PC-3 (cell line): ENCODE measurements around the gene VPS33A. TPM values are rescaled to one million over a fixed set of nuclear protein-coding genes. Genes with fewer than 3 reads are reported as not detected.

Source experiments
- ATAC-seq: fragments of 200-7000 bp; cut with Tn5 transposase; 2 replicates; pipeline ENCODE4 v1.9.1; 2020; ENCODE audit warnings: mild to moderate bottlenecking, moderate library complexity
- BruUV-seq: library from RNA; stranded (reverse); fragments of 400-500 nt; replicated peaks from 2 replicates; lab custom pipeline; 2021; lab: Mats Ljungman, UMichigan
- CTCF ChIA-PET: fragments of 300-600 bp; sonication (Branson Sonifier 250); formaldehyde crosslinking; loops from one replicate; lab custom pipeline; 2022; ENCODE audit warnings: antibody characterized with exemption; lab: Charles Lee
- POLR2A ChIA-PET: fragments of 300-600 bp; sonication (Branson Sonifier 250); formaldehyde crosslinking; loops from one replicate; lab custom pipeline; 2022; ENCODE audit warnings: antibody characterized with exemption; ENCODE audit not compliant: unreplicated experiment; lab: Charles Lee
- DNase-seq: peaks from one replicate; pipeline ENCODE4 v3.0.0-alpha.2; 2015
- H2AFZ ChIP-seq: fragments of 300-600 bp; sonication (generic); 2 replicates; pipeline ENCODE4 v1.6.0; 2016; ENCODE audit warnings: antibody characterized with exemption, low read length
- H3F3A ChIP-seq: fragments of 300-600 bp; sonication (generic); one replicate; pipeline ENCODE4 v1.6.0; 2017; ENCODE audit warnings: antibody characterized with exemption, low read length, control low read depth, mild to moderate bottlenecking; ENCODE audit not compliant: unreplicated experiment
- H3K27ac ChIP-seq: fragments of 300-600 bp; sonication (generic); 2 replicates; pipeline ENCODE4 v1.5.1; 2016; ENCODE audit warnings: mild to moderate bottlenecking, low read length
- H3K27me3 ChIP-seq: fragments of 300-600 bp; sonication (generic); 2 replicates; pipeline ENCODE4 v1.6.1; 2016; ENCODE audit warnings: low read length, mixed read lengths
- H3K36me3 ChIP-seq: fragments of 300-600 bp; sonication (generic); 2 replicates; pipeline ENCODE4 v1.6.1; 2016; ENCODE audit warnings: low read depth, mixed run types, low read length, mixed read lengths
- H3K4me1 ChIP-seq: fragments of 300-600 bp; sonication (generic); 2 replicates; pipeline ENCODE4 v1.5.1; 2016; ENCODE audit warnings: low read length; ENCODE audit not compliant: insufficient read depth
- H3K4me2 ChIP-seq: fragments of 300-600 bp; sonication (generic); 2 replicates; pipeline ENCODE4 v1.6.0; 2016; ENCODE audit warnings: low read length
- H3K4me3 ChIP-seq: fragments of 300-600 bp; sonication (generic); 2 replicates; pipeline ENCODE4 v1.5.1; 2016; ENCODE audit warnings: mild to moderate bottlenecking, low read length, mixed read lengths
- H3K79me2 ChIP-seq: fragments of 300-600 bp; sonication (generic); 2 replicates; pipeline ENCODE4 v1.6.1; 2017; ENCODE audit warnings: low read length, mixed read lengths
- H3K9ac ChIP-seq: fragments of 300-600 bp; sonication (generic); 2 replicates; pipeline ENCODE4 v1.6.0; 2016; ENCODE audit warnings: mild to moderate bottlenecking, low read length
- H3K9me2 ChIP-seq: fragments of 300-600 bp; sonication (generic); replicated peaks from 2 replicates; pipeline ENCODE4 v1.6.1; 2016; ENCODE audit warnings: mixed run types, low read length, mixed read lengths
- H3K9me3 ChIP-seq: fragments of 300-600 bp; sonication (generic); 2 replicates; pipeline ENCODE4 v1.6.1; 2016; ENCODE audit warnings: low read length, mixed read lengths
- H4K20me1 ChIP-seq: fragments of 300-600 bp; sonication (generic); 2 replicates; pipeline ENCODE4 v1.6.1; 2016; ENCODE audit warnings: low read length, mixed read lengths
- CTCF ChIP-seq: fragments of 300-600 bp; sonication (generic); conservative IDR thresholded peaks from 2 replicates; pipeline ENCODE4 v1.5.1; 2017; ENCODE audit warnings: antibody characterized with exemption, low read depth, mild to moderate bottlenecking, low read length
- EZH2 ChIP-seq: fragments of 300-600 bp; sonication (generic); IDR thresholded peaks from one replicate; pipeline ENCODE4 v1.6.1; 2017; ENCODE audit warnings: antibody characterized with exemption, mild to moderate bottlenecking, low read length; ENCODE audit not compliant: unreplicated experiment
- EZH2phosphoT487 ChIP-seq: fragments of 300-600 bp; sonication (generic); IDR thresholded peaks from 2 replicates; pipeline ENCODE4 v1.6.1; 2018; ENCODE audit warnings: mild to moderate bottlenecking, antibody characterized with exemption, low read length, borderline replicate concordance
- intact Hi-C: fragments of 100-400 bp; cut with micrococcal nuclease; formaldehyde crosslinking; loops from 2 replicates; pipeline ENCODE4 v1.9.0; 2023
- total RNA-seq: library from RNA; depleted of rRNA; stranded (reverse); fragments of >200 nt; gene quantifications from 2 replicates; pipeline ENCODE4 v1.2.3, GENCODE V29; 2014

The VPS33A gene
- total RNA-seq, 1 experiment from 2014 or later: 40.8 TPM

GRCh38 chr12:122208073-122208820 lies 58.0 kb downstream of the VPS33A start:
- H3K36me3 ChIP-seq: peaks cover 44% of the 10 kb centered on the region
- ChIA-PET POLR2A (interaction anchor here (0.6 kb wide), 1 partner anchor 8 kb away, joined by 5 read pairs; no protein-coding TSS in a partner anchor), CTCF (no interaction called here)
- TF ChIP-seq EZH2: no peak
- no peak for TF ChIP-seq EZH2phosphoT487
- no peak for TF ChIP-seq CTCF
- H3K9ac ChIP-seq: no peak overlapping the region
- H2AFZ ChIP-seq: no peak overlapping the region
- H4K20me1 ChIP-seq: peaks cover 12% of the 10 kb centered on the region; the same call in 1 of the 2 replicates
- H3K27me3 ChIP-seq: no peaks in the 10 kb centered on the region
- DNase-seq (no peak), ATAC-seq (no peak)
- H3K4me3 ChIP-seq: no peak overlapping the region
- BruUV-seq: no TSS peak
- no peak overlapping the region for H3K27ac ChIP-seq
- no peaks in the 10 kb centered on the region for H3K79me2 ChIP-seq
- H3F3A ChIP-seq: no peaks in the 10 kb centered on the region
- H3K9me3 ChIP-seq: no peaks in the 10 kb centered on the region
- intact Hi-C loops: no loop called here
- H3K9me2 ChIP-seq: no peaks in the 10 kb centered on the region
- H3K4me1 ChIP-seq: no peaks in the 10 kb centered on the region
- H3K4me2 ChIP-seq: no peak overlapping the region

- H3K4me3 ChIP-seq: no peak overlapping the region
- H4K20me1 ChIP-seq: peaks cover 12% of the 10 kb centered on the region; the same call in 1 of the 2 replicates
- no peak overlapping the region for H3K27ac ChIP-seq
- H3K4me2 ChIP-seq: no peak overlapping the region
- intact Hi-C loops: no loop called here
- CTCF ChIA-PET: no interaction called here
- POLR2A ChIA-PET: interaction anchor here (0.5 kb wide), 1 partner anchor 1916 kb away, joined by 10 read pairs; the partner anchor contains the start of gene RNU4-2
- no peak overlapping the region for H3K9ac ChIP-seq
- no peak overlapping the region for H2AFZ ChIP-seq
- no peak for ATAC-seq
- H3K9me3 ChIP-seq: no peaks in the 10 kb centered on the region
- TF ChIP-seq EZH2phosphoT487: no peak
- TF ChIP-seq EZH2: no peak
- no peak for TF ChIP-seq CTCF
- H3F3A ChIP-seq: no peaks in the 10 kb centered on the region
- H3K9me2 ChIP-seq: no peaks in the 10 kb centered on the region
- no peaks in the 10 kb centered on the region for H3K4me1 ChIP-seq
- no peaks in the 10 kb centered on the region for H3K79me2 ChIP-seq
- H3K36me3 ChIP-seq: peaks cover 38% of the 10 kb centered on the region
- no peak for DNase-seq
- H3K27me3 ChIP-seq: no peaks in the 10 kb centered on the region
- no TSS peak for BruUV-seq
These were observed 58.9 kb downstream of the VPS33A start for GRCh38 chr12:122207391-122207790.

- Histone ChIP-seq H3K27ac (no peak overlapping the region), H3K4me2 (no peak overlapping the region), H2AFZ (no peak overlapping the region), H4K20me1 (peaks cover 12% of the 10 kb centered on the region; the same call in 1 of the 2 replicates), H3K79me2 (no peaks in the 10 kb centered on the region), H3K36me3 (peaks cover 34% of the 10 kb centered on the region), H3K27me3 (no peaks in the 10 kb centered on the region), H3K4me1 (no peaks in the 10 kb centered on the region), H3K9me3 (no peaks in the 10 kb centered on the region), H3K4me3 (no peak overlapping the region), H3K9me2 (no peaks in the 10 kb centered on the region), H3K9ac (no peak overlapping the region), H3F3A (no peaks in the 10 kb centered on the region)
- ChIA-PET POLR2A (interaction anchor here (0.5 kb wide), 1 partner anchor 1916 kb away, joined by 10 read pairs; the partner anchor contains the start of gene RNU4-2), CTCF (no interaction called here)
- intact Hi-C loops: no loop called here
- no peak for TF ChIP-seq EZH2phosphoT487
- DNase-seq: no peak
- no TSS peak for BruUV-seq
- ATAC-seq: no peak
These were observed 59.3 kb downstream of the VPS33A start for GRCh38 chr12:122206976-122207375.
